GM23338 (cell line): ENCODE data around the gene FARS2.

Experiments used
- CTCF ChIP-seq, 2 experiments: fragments of 200-600 bp in 1 of 2; sonication (generic) in 1 of 2; conservative IDR thresholded peaks; 2 replicates each; pipeline versions ENCODE4 v1.5.1 to v1.6.1; 2016 to 2017; ENCODE audit warnings: antibody characterized with exemption in 2 of 2, low read depth in 2 of 2, mild to moderate bottlenecking in 2 of 2, moderate library complexity in 1 of 2
- EZH2 ChIP-seq: fragments of 200-600 bp; sonication (generic); IDR thresholded peaks from one replicate; pipeline ENCODE4 v1.8.0; 2017; ENCODE audit warnings: antibody characterized with exemption, mild to moderate bottlenecking, low read depth; ENCODE audit not compliant: unreplicated experiment
- POLR2AphosphoS5 ChIP-seq: IDR thresholded peaks from 2 replicates; pipeline ENCODE4 v1.6.1; 2016; ENCODE audit warnings: antibody characterized with exemption, low read depth

GRCh38 chr6:5277589-5277988 lies 16.3 kb downstream of the FARS2 start:
- no peak for TF ChIP-seq EZH2
- no peak for TF ChIP-seq CTCF (conservative IDR thresholded peaks at IDR 0.05; ENCODE audit: low read depth in 2 of 2)
- TF ChIP-seq POLR2AphosphoS5: no peak
